A673 (cell line): Measurements from ENCODE around the gene JOSD1. TPM values are rescaled to one million over a fixed set of nuclear protein-coding genes. Genes with fewer than 3 reads are reported as not detected.

ENCODE experiments used
- BruUV-seq: library from RNA; stranded (reverse); fragments of 400-500 nt; replicated peaks from 2 replicates; lab custom pipeline; 2021; lab: Mats Ljungman, UMichigan
- CTCF ChIA-PET: fragments of 300-600 bp; sonication (Branson Sonifier 250); formaldehyde crosslinking; loops from one replicate; lab custom pipeline; 2022; ENCODE audit warnings: antibody characterized with exemption; lab: Charles Lee
- POLR2A ChIA-PET: fragments of 300-600 bp; sonication (Branson Sonifier 250); formaldehyde crosslinking; loops from one replicate; lab custom pipeline; 2022; ENCODE audit warnings: antibody characterized with exemption; ENCODE audit not compliant: low non-redundant PET; lab: Charles Lee
- DNase-seq: peaks from one replicate; pipeline ENCODE4 v3.0.0-alpha.2; 2015; ENCODE audit warnings: low spot score
- H3K27ac ChIP-seq: fragments of 200-600 bp; sonication (generic); 2 replicates; pipeline ENCODE4 v1.5.1; 2016; ENCODE audit warnings: mixed run types, low read depth, mild to moderate bottlenecking, mixed read lengths, antibody characterized with exemption, low read length; ENCODE audit not compliant: poor library complexity, severe bottlenecking
- H3K27me3 ChIP-seq: fragments of 200-600 bp; sonication (generic); replicated peaks from 2 replicates; pipeline ENCODE4 v1.6.1; 2017; ENCODE audit warnings: mixed run types, low read depth, mild to moderate bottlenecking, mixed read lengths, antibody characterized with exemption, low read length; ENCODE audit not compliant: insufficient read depth, poor library complexity
- H3K36me3 ChIP-seq: fragments of 200-600 bp; sonication (generic); 2 replicates; pipeline ENCODE4 v1.6.1; 2016; ENCODE audit warnings: mixed run types, mild to moderate bottlenecking, mixed read lengths, antibody characterized with exemption, low read length; ENCODE audit not compliant: insufficient read depth, poor library complexity, severe bottlenecking
- H3K4me1 ChIP-seq: fragments of 200-600 bp; sonication (generic); 2 replicates; pipeline ENCODE4 v1.6.1; 2017; ENCODE audit warnings: mixed run types, mild to moderate bottlenecking, mixed read lengths, antibody characterized with exemption, low read length; ENCODE audit not compliant: insufficient read depth, poor library complexity, severe bottlenecking
- H3K4me3 ChIP-seq: fragments of 200-600 bp; sonication (generic); 2 replicates; pipeline ENCODE4 v1.5.1; 2016; ENCODE audit warnings: low read depth, mixed run types, mild to moderate bottlenecking, mixed read lengths, low read length; ENCODE audit not compliant: poor library complexity, severe bottlenecking
- H3K9me3 ChIP-seq: fragments of 200-600 bp; sonication (generic); 2 replicates; pipeline ENCODE4 v1.6.1; 2016; ENCODE audit warnings: mixed run types, low read depth, mild to moderate bottlenecking, mixed read lengths, antibody characterized with exemption, low read length; ENCODE audit not compliant: poor library complexity, severe bottlenecking
- EZH2 ChIP-seq: fragments of 200-600 bp; sonication (generic); IDR thresholded peaks from 2 replicates; pipeline ENCODE4 v1.6.1; 2017; ENCODE audit warnings: borderline replicate concordance, low read depth, mild to moderate bottlenecking, mixed read lengths, antibody characterized with exemption, low read length; ENCODE audit not compliant: poor library complexity, severe bottlenecking
- intact Hi-C: fragments of 100-400 bp; cut with micrococcal nuclease; formaldehyde crosslinking; loops from one replicate; pipeline ENCODE4 v1.10.0; 2022; ENCODE audit not compliant: unreplicated experiment
- total RNA-seq: library from RNA; stranded (reverse); gene quantifications from 2 replicates; pipeline ENCODE4 v1.2.3, GENCODE V29; 2021
- TF ChIP-seq, protein P1 (sequence below): fragments of 300-800, 200-600 bp; sonication (generic); conservative IDR thresholded peaks from 2 replicates; pipeline ENCODE4 v1.5.1; 2017; ENCODE audit warnings: low read depth, mild to moderate bottlenecking, antibody characterized with exemption, low read length, moderate library complexity, mixed read lengths

The JOSD1 gene
- total RNA-seq, 1 experiment from 2014 or later: 53.1 TPM

DNA sequence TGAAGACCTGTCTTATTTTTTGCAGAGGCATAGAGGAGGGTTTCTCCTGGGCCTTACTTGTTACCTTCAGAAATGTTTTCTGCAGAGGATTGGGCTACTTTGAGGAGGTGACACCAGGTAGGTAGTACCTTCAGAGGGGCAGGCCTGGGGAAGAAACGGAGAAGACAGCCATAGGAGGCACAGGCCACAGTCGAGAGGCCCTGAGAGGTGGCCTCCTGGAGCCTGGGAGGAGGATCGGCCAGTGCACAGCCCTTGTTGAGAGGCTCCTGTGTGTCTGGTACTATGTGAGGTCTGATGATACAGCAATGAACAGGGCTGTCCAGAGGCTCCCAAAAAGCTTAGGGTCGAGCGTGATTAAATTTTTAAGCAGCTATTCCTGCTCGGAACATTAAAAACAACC, 16.5 kb upstream of the JOSD1 start:
- CTCF ChIA-PET: no interaction called here

DNA sequence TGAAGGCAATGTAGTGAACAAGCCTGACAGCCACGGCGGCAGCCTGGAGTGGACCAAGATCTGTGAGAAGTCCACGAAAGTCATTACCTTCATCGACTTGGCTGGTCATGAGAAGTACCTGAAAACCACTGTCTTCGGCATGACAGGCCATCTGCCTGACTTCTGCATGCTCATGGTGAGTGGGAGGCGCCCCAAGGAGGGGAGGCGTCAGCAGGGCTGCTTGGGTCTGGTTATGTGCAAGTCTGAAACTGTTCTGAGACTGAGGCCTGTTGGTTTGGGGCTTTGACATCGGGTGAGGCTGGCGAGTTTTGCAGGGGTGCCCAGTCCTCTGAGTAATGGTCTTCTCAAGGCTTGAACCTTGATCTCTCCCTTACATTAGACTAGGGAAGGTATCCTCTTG, 16.1 kb upstream of the JOSD1 start:
- peaks cover 35% of the 10 kb centered on the region for H3K4me1 ChIP-seq
- H3K36me3 ChIP-seq: peaks cover 42% of the 10 kb centered on the region
- no peak overlapping the region for H3K4me3 ChIP-seq
- ChIA-PET POLR2A (interaction anchor here (0.7 kb wide), 1 partner anchor 28 kb away, joined by 13 read pairs; no protein-coding TSS in a partner anchor), CTCF (interaction anchor here (0.6 kb wide), 1 partner anchor 475 kb away, joined by 5 read pairs; no protein-coding TSS in a partner anchor)
- no peak for DNase-seq
- H3K27me3 ChIP-seq: no peaks in the 10 kb centered on the region
- H3K27ac ChIP-seq: no peak overlapping the region
- TF ChIP-seq, protein P1, sequence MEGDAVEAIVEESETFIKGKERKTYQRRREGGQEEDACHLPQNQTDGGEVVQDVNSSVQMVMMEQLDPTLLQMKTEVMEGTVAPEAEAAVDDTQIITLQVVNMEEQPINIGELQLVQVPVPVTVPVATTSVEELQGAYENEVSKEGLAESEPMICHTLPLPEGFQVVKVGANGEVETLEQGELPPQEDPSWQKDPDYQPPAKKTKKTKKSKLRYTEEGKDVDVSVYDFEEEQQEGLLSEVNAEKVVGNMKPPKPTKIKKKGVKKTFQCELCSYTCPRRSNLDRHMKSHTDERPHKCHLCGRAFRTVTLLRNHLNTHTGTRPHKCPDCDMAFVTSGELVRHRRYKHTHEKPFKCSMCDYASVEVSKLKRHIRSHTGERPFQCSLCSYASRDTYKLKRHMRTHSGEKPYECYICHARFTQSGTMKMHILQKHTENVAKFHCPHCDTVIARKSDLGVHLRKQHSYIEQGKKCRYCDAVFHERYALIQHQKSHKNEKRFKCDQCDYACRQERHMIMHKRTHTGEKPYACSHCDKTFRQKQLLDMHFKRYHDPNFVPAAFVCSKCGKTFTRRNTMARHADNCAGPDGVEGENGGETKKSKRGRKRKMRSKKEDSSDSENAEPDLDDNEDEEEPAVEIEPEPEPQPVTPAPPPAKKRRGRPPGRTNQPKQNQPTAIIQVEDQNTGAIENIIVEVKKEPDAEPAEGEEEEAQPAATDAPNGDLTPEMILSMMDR: no peak
- TF ChIP-seq EZH2: no peak
- no peaks in the 10 kb centered on the region for H3K9me3 ChIP-seq
- BruUV-seq: no TSS peak
- intact Hi-C loops: no loop called here

More for the DNA sequence above, 16.5 kb upstream of the JOSD1 start:
- BruUV-seq: no TSS peak
- Histone ChIP-seq H3K9me3 (no peaks in the 10 kb centered on the region), H3K27ac (peak overlapping the region; percentile 22), H3K27me3 (no peaks in the 10 kb centered on the region), H3K4me3 (no peak overlapping the region), H3K4me1 (peaks cover 35% of the 10 kb centered on the region), H3K36me3 (peaks cover 46% of the 10 kb centered on the region)
- no peak for DNase-seq
- no peak for TF ChIP-seq EZH2
- TF ChIP-seq, protein P1: no peak
- intact Hi-C loops: no loop called here
- POLR2A ChIA-PET: interaction anchor here (0.7 kb wide), 1 partner anchor 28 kb away, joined by 13 read pairs; no protein-coding TSS in a partner anchor

DNA sequence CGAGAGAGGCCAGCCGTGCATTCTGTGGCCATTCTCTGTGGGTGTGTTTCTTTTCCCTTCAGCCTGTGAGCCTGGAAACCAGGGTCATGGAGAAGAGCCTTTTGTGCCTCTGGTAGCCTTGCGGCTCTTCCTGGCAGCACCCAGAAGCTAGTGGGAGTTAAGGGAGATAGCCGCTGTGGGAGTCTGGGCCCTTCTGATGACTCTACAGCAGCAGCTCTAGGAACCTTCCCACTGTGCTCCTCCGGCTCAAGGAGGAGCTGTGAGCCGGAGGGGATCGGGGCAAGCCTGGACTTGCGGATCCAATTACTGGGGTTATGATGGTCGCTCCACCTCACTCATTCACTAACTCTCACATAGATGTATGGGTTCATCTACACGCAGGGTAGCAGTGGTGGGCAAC, 15.5 kb upstream of the JOSD1 start:
- Histone ChIP-seq H3K36me3 (peaks cover 37% of the 10 kb centered on the region), H3K9me3 (no peaks in the 10 kb centered on the region), H3K27me3 (no peaks in the 10 kb centered on the region), H3K4me1 (peaks cover 35% of the 10 kb centered on the region), H3K4me3 (no peak overlapping the region), H3K27ac (peak overlapping the region; percentile 23)
- intact Hi-C loops: no loop called here
- ChIA-PET POLR2A (no interaction called here), CTCF (interaction anchor here (0.6 kb wide), 1 partner anchor 474 kb away, joined by 5 read pairs; no protein-coding TSS in a partner anchor)
- BruUV-seq: no TSS peak
- no peak for DNase-seq
- TF ChIP-seq, protein P1: no peak
- TF ChIP-seq EZH2: no peak
